Measurements from ENCODE around the gene CLDN5. TPM values are rescaled to one million over a fixed set of nuclear protein-coding genes. Genes with fewer than 3 reads are reported as not detected.

Gene CLDN5
- total RNA-seq, 1 donor from 2014 or later: 83.8 TPM

DNA sequence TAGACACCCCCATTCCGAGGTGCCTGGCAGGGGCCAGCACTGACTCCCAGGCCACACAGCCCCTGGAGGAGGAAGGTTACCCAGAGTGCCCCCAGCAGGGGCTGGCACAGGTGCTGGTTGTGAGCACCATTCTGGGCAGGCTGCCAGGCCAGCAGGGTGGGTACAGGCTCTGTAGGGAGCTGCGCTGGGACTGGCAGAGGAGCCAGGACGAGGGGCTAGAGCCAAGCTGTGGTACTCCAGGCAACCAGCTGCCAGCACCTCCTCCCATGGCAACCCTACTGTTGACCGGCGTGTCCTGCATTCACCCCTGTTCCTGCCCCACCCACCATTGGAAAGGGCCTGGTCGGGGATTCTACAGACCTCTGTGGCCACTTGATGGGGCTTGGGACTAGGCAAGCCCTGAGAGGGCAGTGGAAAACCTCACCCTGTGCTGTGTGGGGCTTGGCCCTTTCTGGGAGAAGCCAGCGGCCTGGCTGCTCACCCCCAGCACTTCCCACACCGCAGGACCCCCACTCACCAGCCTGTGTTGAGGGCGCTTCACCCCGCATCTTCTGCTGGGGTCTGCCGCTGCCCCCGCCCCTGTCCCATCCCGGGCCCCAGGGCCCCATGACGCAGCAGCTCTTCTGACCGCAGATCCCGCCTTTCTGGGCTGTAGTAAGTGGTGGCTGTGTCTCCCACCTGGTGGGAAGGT lies 1.9 kb downstream of the CLDN5 start:
- DNase-seq: no peak

DNA sequence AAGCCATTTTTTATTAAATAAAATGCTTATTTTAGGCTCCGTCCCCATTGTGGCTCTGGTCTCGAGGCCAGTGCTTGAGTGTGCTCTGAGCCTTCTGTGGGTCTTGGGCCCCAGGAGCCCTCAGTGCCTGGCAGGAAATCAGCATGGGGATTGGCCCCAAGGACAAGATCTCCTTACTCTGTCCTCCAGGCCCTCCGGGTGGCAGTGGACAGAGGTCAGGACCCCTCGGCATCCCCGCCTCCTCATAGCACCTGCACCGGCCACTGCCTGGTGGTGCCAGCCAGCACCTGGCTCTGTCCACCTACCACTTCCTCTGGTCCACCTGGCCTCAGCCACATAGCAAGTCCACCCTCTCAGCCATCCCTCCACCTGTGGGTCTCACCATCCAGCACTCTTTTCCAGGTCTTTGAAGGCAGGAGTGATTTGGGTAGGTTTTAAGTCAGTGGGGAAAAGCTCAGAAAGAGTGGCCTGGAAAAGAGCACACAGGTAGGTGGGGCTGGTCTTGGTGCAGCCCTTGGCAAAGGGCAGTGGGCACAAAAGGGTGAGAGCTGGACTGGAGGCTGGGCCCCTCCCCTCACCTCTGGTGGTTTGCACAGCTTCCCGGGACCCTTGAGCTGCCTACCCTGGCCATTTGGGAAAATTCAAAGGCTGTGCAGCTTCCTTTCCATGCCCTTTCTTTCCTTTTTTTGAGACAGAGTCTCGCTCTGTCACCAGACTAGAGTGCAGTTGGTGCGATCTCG lies 3.5 kb downstream of the CLDN5 start:
- DNase-seq: no peak

- no peak for DNase-seq
These were observed 4.2 kb downstream of the CLDN5 start for GRCh38 chr22:19520007-19520406.

GRCh38 chr22:19519041-19519926 lies 4.9 kb downstream of the CLDN5 start:
- no peak for DNase-seq

DNA sequence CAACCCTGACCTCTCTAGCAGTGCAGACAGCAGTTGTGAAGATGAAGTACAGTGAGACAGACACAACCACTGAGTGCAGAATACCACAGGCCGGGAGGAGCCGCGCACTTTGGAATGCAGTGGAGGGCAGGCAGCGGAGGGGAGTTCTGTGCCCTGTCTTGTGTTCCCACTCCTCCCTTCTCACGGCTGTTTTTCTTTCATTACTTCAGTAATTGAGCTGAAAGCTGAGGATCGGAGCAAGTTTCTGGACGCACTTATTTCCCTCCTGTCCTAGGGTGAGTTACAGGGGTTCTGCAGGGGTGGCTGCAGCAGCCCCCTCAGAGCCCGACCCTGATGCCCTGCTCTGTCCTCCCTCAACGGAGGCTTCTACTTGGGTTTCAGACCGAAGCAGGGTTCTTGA lies 5.6 kb downstream of the CLDN5 start:
- no peak for DNase-seq

GRCh38 chr22:19517919-19518611 lies 6.1 kb downstream of the CLDN5 start:
- DNase-seq: no peak

DNA sequence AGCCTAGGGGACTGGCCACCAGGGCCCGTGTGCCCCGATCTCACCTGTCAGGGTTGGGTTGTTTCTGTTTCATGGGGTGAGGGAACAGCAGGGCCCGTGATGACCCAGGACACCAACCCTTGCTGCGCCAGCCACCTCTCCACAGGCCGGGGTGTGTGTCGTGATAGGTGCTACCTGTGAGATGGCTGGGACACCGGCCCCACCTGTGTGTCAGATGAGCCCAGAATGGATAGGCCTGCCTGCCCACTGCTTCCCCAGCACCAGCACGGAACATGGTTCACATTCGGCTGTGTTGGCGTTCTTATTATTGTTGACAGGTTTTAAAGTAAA lies 7.1 kb downstream of the CLDN5 start:
- DNase-seq: no peak

DNA sequence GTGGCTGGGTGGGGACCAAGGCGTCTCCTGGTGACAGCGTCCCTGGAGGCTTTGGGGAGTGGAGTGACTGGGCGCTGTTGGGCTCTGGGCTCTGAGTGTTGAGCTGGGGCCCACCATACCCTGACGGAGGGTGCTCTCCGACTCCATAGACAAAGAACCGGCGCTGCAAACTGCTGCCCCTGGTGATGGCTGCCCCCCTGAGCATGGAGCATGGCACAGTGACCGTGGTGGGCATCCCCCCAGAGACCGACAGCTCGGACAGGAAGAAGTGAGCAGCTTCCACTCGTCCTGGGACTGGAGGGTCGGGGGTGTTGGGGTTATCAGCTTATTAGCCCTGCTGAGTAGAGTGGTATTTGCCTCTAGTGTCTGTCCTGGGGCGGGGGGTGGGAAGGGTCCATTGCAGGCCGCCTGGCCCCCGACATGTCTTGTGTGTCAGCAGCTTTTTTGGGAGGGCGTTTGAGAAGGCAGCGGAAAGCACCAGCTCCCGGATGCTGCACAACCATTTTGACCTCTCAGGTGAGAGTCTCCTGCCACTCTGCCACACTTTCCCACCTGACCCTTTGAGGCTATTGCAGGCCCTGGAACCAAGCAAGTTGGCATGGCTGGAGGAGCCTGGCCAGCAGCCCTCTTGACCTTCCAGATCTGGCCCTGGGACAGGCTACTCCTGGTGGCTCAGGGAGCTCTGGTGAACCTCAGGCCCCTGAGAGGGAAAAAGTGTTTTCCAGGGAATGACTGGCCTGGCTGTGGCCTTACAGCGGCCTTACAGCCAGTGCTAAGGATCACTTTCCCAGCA lies 7.6 kb downstream of the CLDN5 start:
- no peak for DNase-seq

DNA sequence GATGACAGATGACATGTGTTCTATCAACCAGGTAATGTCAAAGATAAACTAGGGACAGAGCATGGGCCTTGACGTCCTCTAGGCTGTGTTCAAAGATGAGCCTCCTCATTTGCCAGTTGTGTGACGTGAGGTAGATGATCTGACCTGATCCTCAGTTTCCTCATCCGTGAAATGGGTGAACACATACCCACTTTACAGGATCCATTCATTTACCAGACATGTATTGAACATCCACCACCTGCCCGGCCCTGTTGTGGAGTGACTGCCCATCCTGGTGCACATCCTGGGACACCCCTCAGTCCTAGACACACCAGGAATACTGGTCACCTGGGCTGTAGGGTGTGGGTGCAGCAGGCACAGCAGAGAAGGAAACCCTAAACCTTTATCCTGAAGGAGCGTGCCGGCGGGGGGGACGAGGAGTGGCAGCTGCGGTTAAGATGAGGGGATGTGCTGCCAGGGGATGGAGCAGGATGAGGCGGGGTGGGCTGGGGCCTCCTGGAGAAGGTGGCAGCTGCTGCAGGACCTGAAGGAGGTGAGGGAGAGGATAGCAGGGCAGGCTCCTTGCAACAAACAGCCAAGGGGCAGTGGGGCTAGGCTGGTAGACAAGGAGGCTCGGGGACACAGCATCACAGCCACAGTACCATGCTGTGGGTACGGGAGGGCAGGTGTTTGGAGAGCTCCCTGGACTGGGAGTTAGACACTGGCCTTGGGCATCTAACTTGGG lies 8.4 kb downstream of the CLDN5 start:
- DNase-seq: no peak

DNA sequence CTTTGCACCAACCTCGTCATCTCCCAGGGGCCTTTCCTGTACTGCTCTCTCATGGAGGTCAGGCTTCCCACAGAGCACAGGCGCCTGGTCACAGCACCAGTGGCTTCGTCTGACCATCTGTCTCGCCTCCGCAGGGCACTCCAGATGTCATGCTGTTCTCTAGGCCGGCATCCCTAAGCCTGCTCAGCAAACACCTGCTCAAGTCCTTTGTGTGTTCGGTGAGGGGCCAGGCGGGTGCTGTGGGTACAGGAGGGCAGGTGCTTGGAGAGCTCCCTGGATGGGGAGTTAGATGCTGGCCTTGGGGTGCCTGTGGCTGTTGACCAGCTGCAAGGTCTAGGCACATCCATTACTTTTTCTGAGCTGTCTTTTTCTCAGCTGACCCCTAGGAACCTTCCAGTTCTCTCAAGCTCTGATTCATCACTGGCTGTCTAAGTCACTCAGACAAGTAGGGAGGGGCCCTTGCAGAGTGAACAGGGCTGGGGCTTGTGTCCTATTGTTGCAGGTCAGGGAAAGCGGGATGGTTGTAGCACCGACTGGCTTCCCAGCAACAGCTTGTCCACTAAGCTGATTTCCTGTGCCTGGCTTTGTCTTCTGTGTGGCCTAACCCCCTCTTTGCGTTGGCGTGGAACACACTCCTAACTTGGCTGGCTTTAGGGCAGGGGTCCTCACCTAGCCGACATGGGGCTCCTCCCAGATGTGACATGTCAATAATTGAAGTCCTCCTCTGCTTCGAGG lies 9.2 kb downstream of the CLDN5 start:
- no peak for DNase-seq

GRCh38 chr22:19513823-19514222 lies 10.4 kb downstream of the CLDN5 start:
- no peak for DNase-seq

DNA sequence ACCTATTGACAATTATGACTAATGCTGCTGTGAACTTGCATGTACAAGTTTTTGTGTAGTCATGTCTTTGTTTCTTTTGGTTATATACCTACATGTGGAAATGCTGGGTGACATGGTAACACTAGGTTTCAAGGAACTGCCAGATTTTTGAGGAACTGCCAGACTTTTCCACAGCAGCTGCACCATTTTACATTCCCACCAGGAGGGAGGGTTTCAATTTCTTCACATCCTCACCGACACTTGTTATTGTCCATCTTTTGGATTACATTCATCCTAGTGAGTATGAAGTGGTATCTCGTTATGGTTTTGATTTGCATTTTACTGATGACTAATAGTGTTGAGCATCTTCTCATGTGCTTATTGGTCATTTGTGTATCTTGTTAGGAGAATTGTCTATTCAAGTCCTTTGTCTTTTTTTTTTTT lies 13.3 kb downstream of the CLDN5 start:
- no peak for DNase-seq

GRCh38 chr22:19509923-19510322 lies 14.3 kb downstream of the CLDN5 start:
- no peak for DNase-seq

- no peak for DNase-seq
These were observed 15.0 kb downstream of the CLDN5 start for GRCh38 chr22:19509191-19509590.

DNA sequence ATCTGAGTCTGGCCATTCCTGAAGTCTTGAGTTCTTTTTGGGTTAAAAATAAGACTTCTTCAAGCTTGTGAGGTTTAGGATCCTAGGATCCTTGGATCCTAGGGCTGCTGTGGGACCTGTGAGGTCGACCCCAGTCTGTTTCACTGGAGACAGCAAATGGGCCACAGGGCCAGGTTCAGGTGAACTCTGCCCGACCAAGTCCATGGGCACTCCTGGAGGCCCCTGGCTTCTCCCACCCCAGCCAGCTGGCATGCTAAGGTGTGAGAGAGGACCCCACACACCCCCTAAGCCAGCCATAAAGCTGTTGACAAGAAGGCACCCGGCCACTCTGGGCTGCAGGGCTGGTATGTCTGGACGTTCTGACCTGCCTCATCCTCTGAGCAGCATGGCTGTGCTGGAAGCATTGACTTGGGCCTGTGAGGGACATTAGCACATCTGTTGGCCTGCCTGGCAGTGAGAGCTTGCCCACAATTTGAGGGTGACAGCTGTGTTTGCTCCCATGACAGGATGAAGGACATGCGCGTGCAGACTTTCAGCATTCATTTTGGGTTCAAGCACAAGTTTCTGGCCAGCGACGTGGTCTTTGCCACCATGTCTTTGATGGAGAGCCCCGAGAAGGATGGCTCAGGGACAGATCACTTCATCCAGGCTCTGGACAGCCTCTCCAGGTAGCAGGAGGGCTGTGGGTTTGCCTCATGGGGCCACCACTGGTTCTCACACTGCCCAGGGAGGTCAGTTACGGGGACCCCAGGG lies 16.0 kb downstream of the CLDN5 start:
- DNase-seq: no peak

- no peak for DNase-seq
These were observed 16.7 kb downstream of the CLDN5 start for GRCh38 chr22:19507534-19507861.

DNA sequence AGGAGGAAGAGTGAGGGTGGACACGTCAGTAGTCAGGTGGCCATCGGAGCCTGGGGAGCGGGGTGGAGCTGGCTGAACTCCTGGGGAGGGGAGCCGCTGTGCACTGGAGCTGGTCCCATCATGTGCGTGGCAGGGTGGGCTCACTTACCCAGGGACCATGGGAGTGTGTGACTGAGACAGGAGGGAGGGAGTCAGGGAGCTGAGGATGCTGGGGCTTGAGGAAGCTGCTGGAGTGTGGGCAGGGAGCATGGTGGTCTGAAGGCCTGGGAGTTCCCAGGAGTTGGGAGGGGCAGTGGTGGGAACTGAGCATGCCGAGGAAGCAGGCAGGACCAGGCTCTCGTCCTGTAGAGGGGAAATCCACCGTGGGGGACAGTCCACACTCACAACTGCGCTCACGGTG lies 18.0 kb downstream of the CLDN5 start:
- no peak for DNase-seq

DNA sequence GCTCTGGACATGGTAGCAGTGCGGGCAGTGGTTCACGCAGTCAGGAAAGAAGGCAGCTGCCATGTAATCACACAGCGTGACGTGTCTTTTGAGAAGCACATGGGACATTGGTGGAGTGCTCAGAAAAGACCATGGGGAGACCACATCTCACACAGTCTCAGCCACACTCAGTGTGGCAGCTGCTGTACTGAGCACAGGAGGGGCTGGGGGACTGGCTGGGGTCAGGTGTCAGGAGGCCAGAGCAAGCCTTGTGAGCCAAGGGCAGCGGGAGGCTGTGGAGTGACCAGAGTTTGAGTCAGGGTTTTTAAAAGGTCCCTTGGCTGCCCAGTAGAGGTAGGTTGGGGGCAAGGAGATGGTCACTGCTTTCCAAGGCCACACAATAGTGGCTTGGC lies 18.5 kb downstream of the CLDN5 start:
- no peak for DNase-seq

GRCh38 chr22:19504900-19505734 lies 19.1 kb downstream of the CLDN5 start:
- DNase-seq: no peak

All from occipital lobe (tissue), 2 donors.